ENCODE results near the gene SOX6. TPM values are rescaled to one million over a fixed set of nuclear protein-coding genes. Genes with fewer than 3 reads are reported as not detected.
"Not testable (repeated sequence)": the region's sequence is repeated elsewhere in the genome, so short reads cannot be mapped to it uniquely, and the experiment has no call there.

SOX6 gene
- total and polyA plus RNA-seq, 12 donors: 0.71 to 13.9 (median 6.7) TPM

DNA sequence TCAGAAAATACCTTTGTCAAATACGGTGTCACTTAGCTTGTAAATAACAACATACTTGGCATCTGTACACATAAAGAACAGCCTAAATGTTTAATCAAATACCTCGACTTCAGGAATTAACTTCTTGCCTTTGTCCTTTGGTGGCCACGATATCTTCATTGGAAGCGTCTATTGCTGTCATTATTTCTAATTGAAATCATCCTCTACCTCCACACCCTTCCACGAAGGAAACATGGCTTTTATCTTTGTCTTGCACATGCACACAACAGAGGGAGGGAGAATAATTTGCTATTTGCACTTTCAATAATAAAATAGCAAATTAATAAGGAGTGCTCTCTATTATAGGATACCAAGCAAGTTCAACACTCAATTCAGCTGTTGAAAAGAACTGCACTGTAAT, 25.8 kb upstream of the SOX6 start:
- H3K27me3 ChIP-seq: no peaks in the 10 kb centered on the region
- H3K9me3 ChIP-seq (replicated peaks in 1 of 3): no peaks in the 10 kb centered on the region
- DNase-seq: no peak
- no peak for TF ChIP-seq CTCF (IDR thresholded peaks at IDR 0.05)
- no peak for TF ChIP-seq POLR2A (IDR thresholded peaks at IDR 0.05)
- no peaks in the 10 kb centered on the region for H3K4me1 ChIP-seq (replicated peaks in 1 of 2)
- intact Hi-C loops (cut with DNase I): no loop called here
- no peaks in the 10 kb centered on the region for H3K36me3 ChIP-seq (replicated peaks in 1 of 2)
- H3K4me3 ChIP-seq: no peak overlapping the region
- WGBS, 4 donors: 81 to 86% (median 82%) methylated on average over 5 of the region's 5 CpGs
- no peak overlapping the region for H3K27ac ChIP-seq

DNA sequence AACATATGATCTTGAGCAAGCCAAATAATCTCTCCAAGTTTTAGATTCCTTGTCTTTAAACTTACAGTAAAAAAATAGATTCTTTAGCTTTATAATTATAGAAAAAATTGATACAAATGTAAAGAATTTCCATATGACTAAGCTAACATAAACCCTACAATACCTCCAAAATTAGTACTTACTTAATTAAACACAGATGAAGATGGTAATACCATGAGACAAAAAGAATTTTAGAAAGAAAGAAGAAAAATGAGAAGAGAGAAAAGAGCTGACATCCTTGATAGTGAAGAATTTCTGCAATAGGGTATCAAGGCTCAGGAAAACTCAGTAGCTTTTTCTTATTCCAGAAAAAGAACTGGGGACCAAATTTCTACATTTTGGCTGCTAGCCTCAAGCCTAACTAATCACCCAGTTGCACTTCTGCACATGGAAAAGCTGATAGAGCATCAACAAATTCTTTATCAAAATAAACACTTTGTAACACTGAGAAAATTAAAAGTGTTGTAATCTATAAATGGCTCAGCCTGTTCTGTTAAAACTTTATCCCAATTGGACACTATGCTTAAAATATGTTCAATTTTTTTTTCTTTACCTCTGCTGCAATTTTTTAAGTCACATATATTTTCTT, 24.7 kb upstream of the SOX6 start:
- TF ChIP-seq CTCF (IDR thresholded peaks at IDR 0.05) (no peak), POLR2A (IDR thresholded peaks at IDR 0.05) (no peak)
- no peaks in the 10 kb centered on the region for H3K9me3 ChIP-seq (replicated peaks in 1 of 3)
- no peaks in the 10 kb centered on the region for H3K36me3 ChIP-seq (replicated peaks in 1 of 2)
- DNase-seq: no peak
- H3K4me1 ChIP-seq (replicated peaks in 1 of 2): no peaks in the 10 kb centered on the region
- no peak overlapping the region for H3K4me3 ChIP-seq
- H3K27ac ChIP-seq: no peak overlapping the region
- intact Hi-C loops (cut with DNase I): no loop called here
- H3K27me3 ChIP-seq: no peaks in the 10 kb centered on the region

DNA sequence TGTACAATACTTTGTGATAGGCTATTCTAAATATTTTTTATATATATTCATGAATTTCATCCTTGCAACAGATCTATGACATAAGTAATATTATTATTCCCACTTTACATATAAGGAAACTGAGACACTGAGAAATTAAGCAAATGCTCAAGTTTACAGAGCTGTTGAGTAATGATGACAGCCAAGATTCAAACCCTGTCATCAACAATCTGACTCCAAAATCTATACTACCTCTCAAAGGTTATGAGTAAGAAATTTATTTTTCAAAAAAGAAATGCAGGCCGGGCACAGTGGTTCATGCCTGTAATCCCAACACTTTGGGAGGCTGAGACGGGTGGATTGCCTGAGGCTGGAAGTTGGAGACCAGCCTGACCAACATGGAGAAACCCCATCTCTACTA, 22.6 kb upstream of the SOX6 start:
- no peaks in the 10 kb centered on the region for H3K9me3 ChIP-seq (replicated peaks in 1 of 3)
- H3K36me3 ChIP-seq (replicated peaks in 1 of 2): no peaks in the 10 kb centered on the region
- no peaks in the 10 kb centered on the region for H3K27me3 ChIP-seq
- TF ChIP-seq POLR2A (IDR thresholded peaks at IDR 0.05) (no peak), CTCF (IDR thresholded peaks at IDR 0.05) (no peak)
- H3K27ac ChIP-seq: no peak overlapping the region
- H3K4me1 ChIP-seq (replicated peaks in 1 of 2): no peaks in the 10 kb centered on the region
- WGBS, 4 donors: 87 to 98% (median 94%) methylated on average over 2 of the region's 2 CpGs
- intact Hi-C loops (cut with DNase I): no loop called here
- no peak for DNase-seq
- no peak overlapping the region for H3K4me3 ChIP-seq

- Histone ChIP-seq H3K4me3 (no peak overlapping the region), H3K27ac (no peak overlapping the region), H3K9me3 (replicated peaks in 1 of 3) (no peaks in the 10 kb centered on the region), H3K27me3 (no peaks in the 10 kb centered on the region), H3K4me1 (replicated peaks in 1 of 2) (no peaks in the 10 kb centered on the region), H3K36me3 (replicated peaks in 1 of 2) (no peaks in the 10 kb centered on the region)
- DNase-seq: no peak
- TF ChIP-seq CTCF (IDR thresholded peaks at IDR 0.05): no peak
- TF ChIP-seq POLR2A (IDR thresholded peaks at IDR 0.05): no peak
- intact Hi-C loops (cut with DNase I): no loop called here
- 82 to 85% (median 84%) methylated on average over 5 of the region's 5 CpGs for WGBS, 4 donors
Measured at GRCh38 chr11:16377746-16378145, 21.4 kb upstream of the SOX6 start.

- H3K27me3 ChIP-seq; H3K27ac ChIP-seq; intact Hi-C loops (cut with DNase I); H3K4me1 ChIP-seq (replicated peaks in 1 of 2); H3K9me3 ChIP-seq (replicated peaks in 1 of 3); H3K36me3 ChIP-seq (replicated peaks in 1 of 2); DNase-seq; H3K4me3 ChIP-seq: not testable (repeated sequence)
- WGBS, 4 donors: 89 to 97% (median 94%) methylated on average over 3 of the region's 3 CpGs
Measured at GRCh38 chr11:16375664-16376063, 19.3 kb upstream of the SOX6 start.
